H9 (cell line): ENCODE measurements around the gene CFAP46. TPM values are rescaled to one million over a fixed set of nuclear protein-coding genes. Genes with fewer than 3 reads are reported as not detected.

Source experiments
- DNase-seq: peaks from one replicate; pipeline ENCODE4 v3.0.0-alpha.2; 2017
- H2AFZ ChIP-seq: one replicate; pipeline ENCODE4 v1.6.1; 2013; ENCODE audit warnings: mild to moderate bottlenecking, low read length, control low read depth, moderate library complexity
- H2AK5ac ChIP-seq: 2 replicates; pipeline ENCODE4 v1.6.1; 2013; ENCODE audit warnings: low read length, control low read depth, mixed read lengths; ENCODE audit not compliant: insufficient read length
- H2BK120ac ChIP-seq: one replicate; pipeline ENCODE4 v1.6.1; 2013; ENCODE audit warnings: low read depth, mild to moderate bottlenecking, low read length, control low read depth, inconsistent platforms; ENCODE audit not compliant: poor library complexity, severe bottlenecking
- H2BK12ac ChIP-seq: 2 replicates; pipeline ENCODE4 v1.6.1; 2013; ENCODE audit warnings: low read length, control low read depth, mixed read lengths, low read depth; ENCODE audit not compliant: insufficient read length
- H2BK15ac ChIP-seq: 2 replicates; pipeline ENCODE4 v1.6.1; 2013; ENCODE audit warnings: low read depth, low read length, control low read depth
- H2BK20ac ChIP-seq: one replicate; pipeline ENCODE4 v1.6.1; 2013; ENCODE audit warnings: low read depth, mild to moderate bottlenecking, low read length, control low read depth, inconsistent platforms; ENCODE audit not compliant: poor library complexity, severe bottlenecking
- H2BK5ac ChIP-seq: 2 replicates; pipeline ENCODE4 v1.6.1; 2013; ENCODE audit warnings: low read length, control low read depth, mixed read lengths; ENCODE audit not compliant: insufficient read length
- H3K14ac ChIP-seq: 2 replicates; pipeline ENCODE4 v1.6.1; 2013; ENCODE audit warnings: low read length, control low read depth; ENCODE audit not compliant: insufficient read depth
- H3K18ac ChIP-seq: 2 replicates; pipeline ENCODE4 v1.6.1; 2013; ENCODE audit warnings: low read depth, mild to moderate bottlenecking, mixed read lengths, low read length, control low read depth; ENCODE audit not compliant: insufficient read length
- H3K23ac ChIP-seq: 2 replicates; pipeline ENCODE4 v1.6.1; 2013; ENCODE audit warnings: low read length, control low read depth, mixed read lengths, low read depth; ENCODE audit not compliant: insufficient read length
- H3K23me2 ChIP-seq: 2 replicates; pipeline ENCODE4 v1.6.1; 2013; ENCODE audit warnings: low read depth, mild to moderate bottlenecking, mixed read lengths, low read length, control low read depth; ENCODE audit not compliant: insufficient read length, poor library complexity, severe bottlenecking
- H3K27ac ChIP-seq: 2 replicates; pipeline ENCODE4 v1.5.1; 2013; ENCODE audit warnings: low read length, control low read depth, mixed read lengths, low read depth; ENCODE audit not compliant: insufficient read length
- H3K27me3 ChIP-seq: 2 replicates; pipeline ENCODE4 v1.6.1; 2013; ENCODE audit warnings: low read length, control low read depth, inconsistent platforms; ENCODE audit not compliant: insufficient read depth
- H3K4ac ChIP-seq: 2 replicates; pipeline ENCODE4 v1.6.1; 2013; ENCODE audit warnings: low read depth, mild to moderate bottlenecking, control low read depth, inconsistent platforms, low read length, moderate library complexity
- H3K4me1 ChIP-seq: 2 replicates; pipeline ENCODE4 v1.6.1; 2013; ENCODE audit warnings: low read length, control low read depth, inconsistent platforms; ENCODE audit not compliant: insufficient read depth
- H3K4me2 ChIP-seq: 2 replicates; pipeline ENCODE4 v1.6.1; 2013; ENCODE audit warnings: low read length, control low read depth, mixed read lengths; ENCODE audit not compliant: insufficient read length, insufficient read depth
- H3K56ac ChIP-seq: 2 replicates; pipeline ENCODE4 v1.6.1; 2013; ENCODE audit warnings: low read depth, mild to moderate bottlenecking, mixed read lengths, low read length, control low read depth; ENCODE audit not compliant: insufficient read length
- H3K79me1 ChIP-seq: 2 replicates; pipeline ENCODE4 v1.6.1; 2013; ENCODE audit warnings: low read depth, mild to moderate bottlenecking, moderate library complexity, low read length, control low read depth, inconsistent platforms; ENCODE audit not compliant: insufficient read depth, poor library complexity, severe bottlenecking
- H3K79me2 ChIP-seq: 2 replicates; pipeline ENCODE4 v1.6.1; 2013; ENCODE audit warnings: low read length, control low read depth, inconsistent platforms; ENCODE audit not compliant: insufficient read depth
- H3K9ac ChIP-seq: 2 replicates; pipeline ENCODE4 v1.6.1; 2013; ENCODE audit warnings: low read length, control low read depth, mixed read lengths; ENCODE audit not compliant: insufficient read length; ENCODE audit errors: extremely low read depth
- H3K9me3 ChIP-seq: one replicate; pipeline ENCODE4 v1.6.1; 2013; ENCODE audit warnings: low read depth, low read length, inconsistent platforms; ENCODE audit not compliant: control insufficient read depth
- H3T11ph ChIP-seq: one replicate; pipeline ENCODE4 v1.6.1; 2013; ENCODE audit warnings: mild to moderate bottlenecking, low read length, control low read depth, inconsistent platforms
- H4K20me1 ChIP-seq: one replicate; pipeline ENCODE4 v1.6.1; 2013; ENCODE audit not compliant: control insufficient read depth, insufficient read length, insufficient read depth
- H4K5ac ChIP-seq: 2 replicates; pipeline ENCODE4 v1.6.1; 2013; ENCODE audit warnings: low read depth, mild to moderate bottlenecking, mixed read lengths, low read length, control low read depth; ENCODE audit not compliant: insufficient read length
- H4K8ac ChIP-seq: replicated peaks from 2 replicates; pipeline ENCODE4 v1.6.1; 2013; ENCODE audit warnings: low read length, control low read depth, mixed read lengths, low read depth; ENCODE audit not compliant: insufficient read length
- H4K91ac ChIP-seq: 2 replicates; pipeline ENCODE4 v1.6.1; 2013; ENCODE audit warnings: low read depth, mild to moderate bottlenecking, moderate library complexity, mixed read lengths, low read length, control low read depth; ENCODE audit not compliant: insufficient read length
- H3K27ac Mint-ChIP-seq, 3 experiments: 2 replicates in 2 of 3; 3 replicates in 1 of 3; pipeline ENCODE4 v1.8.0; 2020 to 2021; ENCODE audit warnings: mixed read lengths in 3 of 3, mild to moderate bottlenecking in 1 of 3, moderate library complexity in 1 of 3
- H3K27me3 Mint-ChIP-seq: 2 replicates; pipeline ENCODE4 v1.8.0; 2021; ENCODE audit warnings: low read depth, mild to moderate bottlenecking, moderate library complexity, mixed read lengths
- H3K36me3 Mint-ChIP-seq, 3 experiments: 2 replicates in 2 of 3; 3 replicates in 1 of 3; pipeline ENCODE4 v1.8.0; 2020 to 2021; ENCODE audit warnings: low read depth in 3 of 3, mixed read lengths in 3 of 3; ENCODE audit not compliant: insufficient read depth in 1 of 3
- H3K4me1 Mint-ChIP-seq, 2 experiments: 2 replicates each; pipeline ENCODE4 v1.8.0; 2020; ENCODE audit warnings: mixed read lengths in 2 of 2
- H3K4me3 Mint-ChIP-seq, 2 experiments: 2 replicates in 1 of 2; 3 replicates in 1 of 2; pipeline ENCODE4 v1.8.0; 2020 to 2021; ENCODE audit warnings: mild to moderate bottlenecking in 2 of 2, mixed read lengths in 2 of 2, moderate library complexity in 1 of 2
- H3K9me3 Mint-ChIP-seq, 2 experiments: 2 replicates in 1 of 2; 3 replicates in 1 of 2; pipeline ENCODE4 v1.8.0; 2020; ENCODE audit warnings: mild to moderate bottlenecking in 2 of 2, mixed read lengths in 2 of 2, moderate library complexity in 1 of 2
- CTCF ChIP-seq: fragments of 200-600 bp; sonication (generic); conservative IDR thresholded peaks from 3 replicates; pipeline ENCODE4 v1.8.0; 2021; ENCODE audit warnings: antibody characterized with exemption, mild to moderate bottlenecking
- WGBS: extraction: QIAGEN DNeasy Blood & Tissue Kit; methylation state at CpG from one replicate; pipeline ENCODE4 v1.1.7; 2013; ENCODE audit warnings: missing lambda C conversion rate, low lambda C conversion rate, mixed read lengths; ENCODE audit not compliant: insufficient read length; ENCODE audit errors: extremely low coverage; 5-methylcytosine and 5-hydroxymethylcytosine counted together
- total RNA-seq: library from RNA; stranded (reverse); gene quantifications from 2 replicates; pipeline ENCODE4 v1.2.1, GENCODE V29; 2021

Gene CFAP46
- total RNA-seq, 1 experiment from 2014 or later: 3.1 TPM

GRCh38 chr10:132786884-132787494 lies 155.4 kb downstream of the CFAP46 start:
- Histone ChIP-seq H4K8ac (no peak overlapping the region), H3K9ac (no peak overlapping the region), H4K5ac (no peak overlapping the region), H3K18ac (no peak overlapping the region), H3K14ac (no peak overlapping the region), H3T11ph (no peak overlapping the region), H2AFZ (no peak overlapping the region), H3K9me3 (no peaks in the 10 kb centered on the region), H4K91ac (no peak overlapping the region), H2BK12ac (no peak overlapping the region), H3K4me2 (no peak overlapping the region), H3K27ac (no peak overlapping the region), H3K23ac (no peak overlapping the region), H3K79me2 (no peaks in the 10 kb centered on the region), H3K23me2 (peaks cover 7% of the 10 kb centered on the region), H2BK15ac (no peak overlapping the region), H3K56ac (no peak overlapping the region), H3K27me3 (peaks cover 71% of the 10 kb centered on the region), H2AK5ac (no peak overlapping the region), H3K79me1 (no peaks in the 10 kb centered on the region), H3K4ac (no peak overlapping the region), H3K4me1 (0 out of 2 replicates have a peak, but pooled peaks cover 3% of the 10 kb centered on the region), H2BK20ac (no peak overlapping the region), H2BK5ac (no peak overlapping the region), H2BK120ac (no peak overlapping the region), H4K20me1 (no peaks in the 10 kb centered on the region)
- no CpG with 5 or more reads among the region's 80 CpGs for WGBS
- TF ChIP-seq CTCF: no peak
- Mint-ChIP-seq H3K27ac (no peak overlapping the region), H3K4me1 (peaks cover 14 to 18% of the 10 kb centered on the region in 2 experiments), H3K9me3 (no peaks in the 10 kb centered on the region), H3K27me3 (peaks cover 87% of the 10 kb centered on the region), H3K36me3 (peaks cover 0 to under 1% (median 0%) of the 10 kb centered on the region in 3 experiments; a peak in 3 of 7 replicates), H3K4me3 (no peak overlapping the region)
- DNase-seq: no peak
